DMS153 (cell line): ENCODE measurements around the gene OR2T11.
"Not testable (repeated sequence)": the region's sequence is repeated elsewhere in the genome, so short reads cannot be mapped to it uniquely, and the experiment has no call there.

Experiments
- DNase-seq: peaks from one replicate; lab custom pipeline; 2025; lab: John Stamatoyannopoulos, UW

The OR2T11 gene

GRCh38 chr1:248618878-248619277 is 16.0 kb downstream of the OR2T11 start:
- peak; percentile 47 for DNase-seq

- DNase-seq, result no peak
Observed at GRCh38 chr1:248618119-248618518, 16.8 kb downstream of the OR2T11 start.

DNA sequence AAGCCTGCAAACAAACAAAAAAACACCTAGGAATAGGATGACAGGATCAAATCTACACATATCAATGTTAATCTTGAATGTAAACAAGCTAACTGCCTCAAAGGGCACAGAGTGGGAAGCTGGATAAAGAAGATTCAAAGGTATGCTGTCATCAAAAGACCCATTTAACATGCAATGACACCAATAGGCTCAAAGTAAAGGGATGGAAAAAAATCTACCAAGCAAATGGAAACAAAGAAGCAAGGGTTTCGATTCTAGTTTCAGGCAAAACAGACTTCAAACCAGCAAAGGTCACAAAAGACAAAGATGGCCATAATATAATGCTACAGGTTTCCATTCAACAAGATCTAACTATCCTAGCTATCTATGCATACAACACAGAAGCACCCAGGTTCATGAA is 21.1 kb downstream of the OR2T11 start:
- no peak for DNase-seq

DNA sequence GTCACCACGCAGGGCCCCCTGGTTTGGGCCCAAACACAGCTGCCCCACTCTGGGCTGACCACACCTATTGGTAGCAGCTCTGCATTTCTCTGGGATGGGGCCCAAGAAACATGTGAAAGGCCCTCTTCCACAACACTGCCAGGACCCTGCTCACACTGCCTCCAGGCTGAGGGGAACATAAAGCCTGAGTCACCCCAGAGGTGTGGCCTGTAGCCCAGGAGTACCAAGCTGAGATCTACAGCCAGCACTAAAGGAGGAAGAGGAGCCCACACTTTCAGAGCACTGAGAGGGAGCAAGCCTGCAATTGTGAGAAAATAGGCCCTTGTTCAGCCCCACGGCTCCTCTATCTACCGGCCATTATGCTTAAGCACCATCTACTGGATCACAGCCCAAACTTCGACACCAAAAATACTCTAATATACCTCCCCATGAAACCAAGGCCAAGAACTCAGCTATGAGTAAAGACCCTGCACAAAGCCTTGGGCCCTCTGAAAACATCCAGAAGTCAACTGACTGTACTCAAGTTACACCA is 22.9 kb downstream of the OR2T11 start:
- DNase-seq, result no peak

GRCh38 chr1:248610301-248610700 is 24.6 kb downstream of the OR2T11 start:
- no peak for DNase-seq

- no peak for DNase-seq
Observed at GRCh38 chr1:248599396-248599795, 35.5 kb downstream of the OR2T11 start.

DNA sequence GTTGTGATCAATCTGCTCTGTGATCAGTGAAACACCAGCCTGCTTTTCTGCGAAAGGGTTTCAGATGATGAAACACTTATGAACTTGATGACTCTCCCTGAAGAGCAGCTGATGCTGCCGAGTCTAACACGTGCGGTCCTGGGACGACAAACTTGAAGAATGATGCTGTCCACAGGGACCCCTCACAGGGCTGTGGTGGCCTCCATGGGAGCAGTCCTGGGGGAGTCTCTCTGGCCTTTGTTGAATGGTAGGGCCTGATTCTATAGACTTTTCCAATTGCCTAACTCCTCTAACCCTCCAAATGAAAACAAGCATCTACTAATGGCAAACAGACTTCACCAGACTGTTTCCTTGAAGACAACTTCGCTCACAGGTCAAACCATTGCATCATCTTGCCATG is 37.3 kb downstream of the OR2T11 start, which contains the start of gene OR2T10:
OR2T10 (minus strand) TSS at position 112 of the 400 bp plus-strand sequence. CDS start 3,932 bp downstream, outside the sequence.
- no peak for DNase-seq

GRCh38 chr1:248596615-248597014 is 38.3 kb downstream of the OR2T11 start:
- DNase-seq, result peak; percentile 13

- DNase-seq, result no peak
Observed at GRCh38 chr1:248593226-248593625, 41.7 kb downstream of the OR2T11 start.

DNA sequence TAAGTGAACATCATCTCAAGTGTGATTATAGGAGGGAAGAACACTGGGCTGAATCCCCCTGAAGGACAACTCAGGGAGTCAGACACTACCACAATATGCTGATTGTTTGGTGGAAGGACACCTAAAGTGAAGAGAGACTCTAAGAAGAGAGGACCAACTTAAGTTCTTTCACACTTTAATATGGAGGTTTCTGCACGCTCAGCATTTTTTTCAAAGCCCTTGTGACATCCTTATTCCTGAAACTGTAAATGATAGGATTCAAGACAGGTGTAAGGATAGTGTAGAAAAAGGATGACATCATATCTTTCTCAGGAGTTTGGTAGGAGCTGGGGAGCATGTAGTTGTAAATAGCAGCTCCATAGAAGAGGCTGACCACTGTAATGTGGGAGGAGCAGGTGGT is 42.2 kb downstream of the OR2T11 start:
- no peak for DNase-seq

DNA sequence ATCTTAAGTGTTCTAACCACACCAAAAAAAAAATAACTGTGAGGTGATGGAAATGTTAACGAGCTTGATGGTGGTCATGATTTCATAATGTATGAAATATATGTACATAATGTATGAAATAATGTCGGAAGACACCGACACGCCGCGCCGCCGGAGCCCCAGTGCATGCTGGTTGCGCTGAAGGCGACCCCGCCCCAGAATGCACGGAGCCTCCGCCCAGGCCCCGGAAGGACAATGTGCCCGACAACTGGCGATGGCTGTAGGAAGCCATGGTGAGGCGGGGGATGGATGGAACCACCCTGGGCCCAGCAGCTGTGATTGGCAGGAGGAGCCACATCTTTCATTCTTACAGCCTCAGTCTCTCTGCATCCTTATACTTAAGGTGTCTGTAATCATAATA is 44.8 kb downstream of the OR2T11 start:
- no peak for DNase-seq

DNA sequence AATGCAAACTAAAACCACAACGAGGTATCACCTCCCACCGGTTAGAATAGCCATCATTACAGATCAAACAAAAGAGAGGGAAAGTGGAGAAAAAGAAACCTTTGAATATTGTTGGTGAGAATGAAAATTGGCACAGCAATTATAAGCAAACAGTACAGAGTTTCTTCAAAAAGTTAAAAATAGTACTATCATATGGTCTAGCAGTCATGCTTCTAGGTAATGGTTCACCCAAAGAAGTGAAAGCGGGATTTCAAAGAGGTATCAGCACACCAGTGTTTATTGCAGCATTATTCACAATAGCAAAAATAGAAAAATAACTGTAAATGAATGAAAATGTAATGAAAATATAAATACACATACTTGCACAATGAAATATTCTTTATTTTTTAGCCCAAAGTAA is 45.6 kb downstream of the OR2T11 start:
- no peak for DNase-seq

- no peak for DNase-seq
Observed at GRCh38 chr1:248585266-248585665, 49.6 kb downstream of the OR2T11 start.

- no peak for DNase-seq
Observed at GRCh38 chr1:248576260-248576980, 58.5 kb downstream of the OR2T11 start.

DNA sequence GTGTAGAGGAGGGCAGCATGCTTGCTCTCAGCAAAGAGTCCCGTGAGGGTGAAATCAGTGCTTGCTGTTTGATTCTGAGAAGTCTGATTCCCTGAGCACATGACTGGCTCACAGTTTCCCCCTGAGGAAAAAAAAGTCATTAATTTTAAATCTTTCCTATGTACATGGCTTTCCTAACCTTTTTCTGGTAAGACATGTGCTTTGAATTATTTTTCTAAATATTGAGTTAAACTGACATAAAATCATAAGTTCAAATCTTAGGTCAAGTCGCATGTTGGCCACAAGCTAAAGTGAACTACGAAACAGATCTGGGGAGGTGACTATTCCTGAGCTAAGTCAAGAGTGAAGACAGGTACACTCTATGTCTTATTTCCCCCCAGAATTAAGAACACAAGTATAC is 60.2 kb downstream of the OR2T11 start, which contains the start of gene OR2T34:
OR2T34 (minus strand) TSS at position 101 of the 400 bp plus-strand sequence; CDS start at position 101, 0 bp downstream.
- DNase-seq, result not testable (repeated sequence)

DNA sequence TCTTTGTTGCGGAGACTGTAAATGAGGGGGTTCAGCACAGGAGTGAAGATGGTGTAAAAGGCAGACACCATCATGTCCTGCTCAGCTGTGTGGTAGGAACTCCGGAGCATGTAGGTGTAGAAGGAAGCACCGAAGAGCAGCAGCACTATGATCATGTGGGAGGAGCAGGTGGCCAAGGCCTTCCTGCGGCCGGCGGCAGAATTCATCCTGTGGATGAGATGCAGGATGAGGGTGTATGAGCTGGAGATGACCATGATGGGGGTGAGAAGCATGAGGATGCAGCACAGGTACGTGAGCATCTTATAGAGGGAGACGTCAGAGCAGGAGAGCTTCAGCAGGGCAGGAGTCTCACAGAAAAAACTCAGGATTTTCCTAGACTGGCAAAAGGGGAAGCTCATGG is 61.0 kb downstream of the OR2T11 start:
- DNase-seq, result not testable (repeated sequence)
